Limb (tissue), 2 donors: ENCODE measurements around the gene IL1RAP.
A peak's percentile ranks its signal among the peaks of the same experiment; 100 is the strongest.

Experiments used
- DNase-seq, 2 donors: peaks; one replicate each; pipeline ENCODE4 v3.0.0-alpha.2; 2016; ENCODE audit errors: extremely low spot score in 2 of 2

Gene IL1RAP

GRCh38 chr3:190541560-190541959 is 27.7 kb downstream of the IL1RAP start:
- DNase-seq = no peak

GRCh38 chr3:190542846-190543245 is 29.0 kb downstream of the IL1RAP start:
- DNase-seq = peak in 1 of 2 donors; percentile 33

GRCh38 chr3:190543671-190544070 is 29.8 kb downstream of the IL1RAP start:
- no peak for DNase-seq

GRCh38 chr3:190545191-190545590 is 31.3 kb downstream of the IL1RAP start:
- DNase-seq = no peak

- no peak for DNase-seq
These were observed 33.1 kb downstream of the IL1RAP start for GRCh38 chr3:190546881-190547510.

GRCh38 chr3:190548031-190548656 is 34.3 kb downstream of the IL1RAP start:
- no peak for DNase-seq

- no peak for DNase-seq
These were observed 38.1 kb downstream of the IL1RAP start for GRCh38 chr3:190552021-190552420.

GRCh38 chr3:190552969-190553759 is 39.3 kb downstream of the IL1RAP start:
- DNase-seq = no peak

GRCh38 chr3:190554197-190554596 is 40.3 kb downstream of the IL1RAP start:
- no peak for DNase-seq

- no peak for DNase-seq
These were observed 42.5 kb downstream of the IL1RAP start for GRCh38 chr3:190556351-190556750.

GRCh38 chr3:190557296-190557695 is 43.4 kb downstream of the IL1RAP start:
- DNase-seq = no peak

- DNase-seq = no peak
These were observed 44.4 kb downstream of the IL1RAP start for GRCh38 chr3:190558316-190558715.

- DNase-seq = no peak
These were observed 44.9 kb downstream of the IL1RAP start for GRCh38 chr3:190558796-190559195.

- DNase-seq = no peak
These were observed 46.4 kb downstream of the IL1RAP start for GRCh38 chr3:190560013-190560895.

- no peak for DNase-seq
These were observed 49.1 kb downstream of the IL1RAP start for GRCh38 chr3:190562866-190563510.

- no peak for DNase-seq
These were observed 50.3 kb downstream of the IL1RAP start for GRCh38 chr3:190564175-190564574.

- DNase-seq = peak in 1 of 2 donors; percentile 40
These were observed 52.4 kb downstream of the IL1RAP start for GRCh38 chr3:190566043-190566933.

- DNase-seq = no peak
These were observed 54.2 kb downstream of the IL1RAP start for GRCh38 chr3:190568036-190568435.

GRCh38 chr3:190574473-190574872 is 60.6 kb downstream of the IL1RAP start:
- no peak for DNase-seq
